SK-N-MC (cell line): Measurements from ENCODE around the gene WTAP.

Experiments
- DNase-seq: peaks from one replicate; pipeline ENCODE4 v3.0.0-alpha.2; 2011; ENCODE audit warnings: low read depth, low spot score
- H3K27ac ChIP-seq: fragments of 200-600 bp; sonication (generic); 2 replicates; pipeline ENCODE4 v1.5.1; 2016; ENCODE audit warnings: mixed run types
- H3K36me3 ChIP-seq: fragments of 200-600 bp; sonication (generic); 2 replicates; pipeline ENCODE4 v1.6.1; 2017; ENCODE audit warnings: antibody characterized with exemption, low read length, mixed read lengths; ENCODE audit not compliant: insufficient read depth
- H3K4me3 ChIP-seq: fragments of 200-600 bp; sonication (generic); 2 replicates; pipeline ENCODE4 v1.5.1; 2016
- H3K9ac ChIP-seq: fragments of 200-600 bp; sonication (generic); 2 replicates; pipeline ENCODE4 v1.8.0; 2017; ENCODE audit warnings: mixed run types, mixed read lengths; ENCODE audit not compliant: insufficient read length
- H3K9me3 ChIP-seq: fragments of 200-600 bp; sonication (generic); 2 replicates; pipeline ENCODE4 v1.6.1; 2017; ENCODE audit warnings: low read depth, mild to moderate bottlenecking, antibody characterized with exemption, low read length, moderate library complexity, mixed read lengths
- EZH2 ChIP-seq: fragments of 200-600 bp; sonication (generic); IDR thresholded peaks from one replicate; pipeline ENCODE4 v1.6.1; 2017; ENCODE audit warnings: antibody characterized with exemption
- FOXP2 ChIP-seq: optimal IDR thresholded peaks from 2 replicates; pipeline ENCODE3; 2011; ENCODE audit warnings: mild to moderate bottlenecking, moderate library complexity; ENCODE audit not compliant: insufficient read depth; ENCODE audit errors: extremely low read length, control extremely low read depth
- POLR2AphosphoS5 ChIP-seq: IDR thresholded peaks from 2 replicates; pipeline ENCODE4 v1.6.1; 2012; ENCODE audit warnings: mild to moderate bottlenecking, low read depth, low read length, borderline replicate concordance

Gene WTAP

GRCh38 chr6:159800141-159800865 is 73.0 kb downstream of the WTAP start, which contains the start of gene PNLDC1:
Gene PNLDC1, plus strand, starts transcription at chr6:159800276. Its CDS starts 32 bp downstream, at chr6:159800308.
- Histone ChIP-seq H3K4me3 (no peak within 1 kb of the TSS), H3K27ac (no peak within 1 kb of the TSS), H3K9me3 (no peaks in the 10 kb centered on the region), H3K9ac (no peak within 1 kb of the TSS), H3K36me3 (peaks cover 33% of the 10 kb centered on the region)
- no peak for DNase-seq
- no peak for TF ChIP-seq POLR2AphosphoS5
- no peak for TF ChIP-seq FOXP2
- TF ChIP-seq EZH2 = no peak

DNA sequence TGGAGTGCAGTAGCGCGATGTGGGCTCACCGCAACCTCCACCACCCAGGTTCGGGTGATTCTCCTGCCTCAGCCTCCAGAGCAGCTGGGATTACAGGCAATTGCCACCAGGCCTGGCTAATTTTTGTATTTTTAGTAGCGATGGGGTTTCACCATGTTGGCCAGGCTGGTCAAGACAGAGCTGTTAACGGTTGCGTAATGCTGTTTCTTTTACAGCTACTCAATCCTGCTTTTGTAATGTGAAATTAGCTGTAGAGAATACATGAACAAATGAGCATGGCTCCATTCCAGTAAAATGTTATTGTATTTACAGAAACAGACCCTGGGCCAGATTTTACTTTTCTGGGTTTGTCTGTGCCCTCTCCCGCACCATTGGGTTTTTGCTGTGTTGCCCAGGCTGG is 74.6 kb downstream of the WTAP start:
- Histone ChIP-seq H3K4me3 (no peak overlapping the region), H3K27ac (no peak overlapping the region), H3K9ac (no peak overlapping the region), H3K36me3 (peaks cover 18% of the 10 kb centered on the region), H3K9me3 (no peaks in the 10 kb centered on the region)
- DNase-seq = no peak
- TF ChIP-seq EZH2 (no peak), POLR2AphosphoS5 (no peak), FOXP2 (no peak)

GRCh38 chr6:159804504-159804903 is 77.2 kb downstream of the WTAP start:
- no peak for DNase-seq
- no peaks in the 10 kb centered on the region for H3K9me3 ChIP-seq
- H3K9ac ChIP-seq = no peak overlapping the region
- H3K27ac ChIP-seq = no peak overlapping the region
- no peaks in the 10 kb centered on the region for H3K36me3 ChIP-seq
- H3K4me3 ChIP-seq = no peak overlapping the region
- TF ChIP-seq EZH2 (no peak), FOXP2 (no peak), POLR2AphosphoS5 (no peak)

DNA sequence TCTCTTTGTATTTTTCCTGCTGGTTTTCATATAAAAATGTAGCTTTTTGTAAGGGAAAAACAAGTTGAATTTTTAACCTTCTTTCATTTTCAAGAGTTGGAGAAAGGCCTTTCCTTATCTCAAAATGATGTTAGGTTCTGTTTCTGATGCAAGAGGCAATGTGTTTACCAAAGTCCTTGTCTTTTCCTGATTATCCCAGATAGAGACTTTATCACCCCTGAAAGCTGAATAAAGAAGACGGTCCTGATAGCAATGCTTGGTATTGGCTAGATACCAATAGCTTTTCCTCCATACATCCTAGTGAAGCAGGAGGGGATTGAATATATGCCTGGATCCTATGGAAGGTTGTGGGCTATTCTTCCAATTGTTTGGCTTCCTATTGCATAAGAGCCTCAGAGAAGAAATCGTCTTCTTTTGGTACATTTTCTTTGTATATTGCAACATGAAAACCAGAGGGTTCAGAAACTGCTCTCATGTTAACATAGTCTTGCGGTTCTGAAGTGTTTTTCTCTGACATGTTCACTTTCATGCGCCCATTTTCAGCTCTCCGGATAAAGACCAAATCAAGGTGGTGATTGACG is 78.2 kb downstream of the WTAP start:
- no peak overlapping the region for H3K9ac ChIP-seq
- H3K4me3 ChIP-seq = no peak overlapping the region
- H3K36me3 ChIP-seq = no peaks in the 10 kb centered on the region
- no peak overlapping the region for H3K27ac ChIP-seq
- H3K9me3 ChIP-seq = no peaks in the 10 kb centered on the region
- TF ChIP-seq EZH2 (no peak), POLR2AphosphoS5 (no peak)
- DNase-seq = no peak
